Endodermal cell (in vitro differentiated cells): ENCODE measurements around the gene ACOX3. TPM values are rescaled to one million over a fixed set of nuclear protein-coding genes. Genes with fewer than 3 reads are reported as not detected.
A peak's percentile ranks its signal among the peaks of the same experiment; 100 is the strongest.
"Not testable (repeated sequence)": the region's sequence is repeated elsewhere in the genome, so short reads cannot be mapped to it uniquely, and the experiment has no call there.

Experiments used
- DNase-seq: peaks from one replicate; pipeline ENCODE4 v3.0.0-alpha.2; 2017
- H3K27ac ChIP-seq: 2 replicates; pipeline ENCODE4 v1.5.1; 2013; ENCODE audit warnings: mild to moderate bottlenecking, low read depth, low read length, moderate library complexity
- H3K27me3 ChIP-seq: 2 replicates; pipeline ENCODE4 v1.6.1; 2013; ENCODE audit warnings: mild to moderate bottlenecking, low read length, moderate library complexity; ENCODE audit not compliant: insufficient read depth, control insufficient read depth, poor library complexity, severe bottlenecking
- H3K36me3 ChIP-seq: 2 replicates; pipeline ENCODE4 v1.7.0; 2013; ENCODE audit warnings: mild to moderate bottlenecking, low read length, moderate library complexity; ENCODE audit not compliant: control insufficient read depth, insufficient read depth
- H3K4me1 ChIP-seq: one replicate; pipeline ENCODE4 v1.7.0; 2013; ENCODE audit warnings: low read length; ENCODE audit not compliant: control insufficient read depth, insufficient read depth
- H3K4me3 ChIP-seq: 2 replicates; pipeline ENCODE4 v1.5.1; 2013; ENCODE audit warnings: mild to moderate bottlenecking, low read length, moderate library complexity
- H3K9ac ChIP-seq: 2 replicates; pipeline ENCODE4 v1.6.1; 2013; ENCODE audit warnings: mild to moderate bottlenecking, low read length, moderate library complexity; ENCODE audit not compliant: poor library complexity, severe bottlenecking; ENCODE audit errors: extremely low read depth
- H3K9me3 ChIP-seq: 2 replicates; pipeline ENCODE4 v1.6.1; 2013; ENCODE audit warnings: mild to moderate bottlenecking, low read length, moderate library complexity; ENCODE audit not compliant: control insufficient read depth
- H3K27ac Mint-ChIP-seq: 2 replicates; pipeline ENCODE4 v1.8.0; 2020; ENCODE audit warnings: mixed read lengths
- H3K27me3 Mint-ChIP-seq: 2 replicates; pipeline ENCODE4 v1.8.0; 2021; ENCODE audit warnings: mild to moderate bottlenecking, mixed read lengths; ENCODE audit not compliant: insufficient read depth
- H3K36me3 Mint-ChIP-seq: 2 replicates; pipeline ENCODE4 v1.8.0; 2020; ENCODE audit warnings: low read depth, mixed read lengths
- H3K4me1 Mint-ChIP-seq: 2 replicates; pipeline ENCODE4 v1.8.0; 2020; ENCODE audit warnings: mixed read lengths
- H3K4me3 Mint-ChIP-seq: 2 replicates; pipeline ENCODE4 v1.8.0; 2020; ENCODE audit warnings: mild to moderate bottlenecking, moderate library complexity, mixed read lengths
- H3K9me3 Mint-ChIP-seq: 2 replicates; pipeline ENCODE4 v1.8.0; 2020; ENCODE audit warnings: mild to moderate bottlenecking, mixed read lengths
- CTCF ChIP-seq: fragments of 200-600 bp; sonication (generic); conservative IDR thresholded peaks from 2 replicates; pipeline ENCODE4 v1.5.0; 2021; ENCODE audit warnings: antibody characterized with exemption, mild to moderate bottlenecking
- WGBS, 2 experiments: methylation state at CpG; one replicate each; pipeline versions ENCODE4 v1.1.5 to v1.1.7; 2013; ENCODE audit warnings: missing lambda C conversion rate in 2 of 2, mixed read lengths in 1 of 2; ENCODE audit not compliant: insufficient coverage in 1 of 2, insufficient read length in 1 of 2; 5-methylcytosine and 5-hydroxymethylcytosine counted together
- long read RNA-seq, 4 experiments: library from polyadenylated mRNA in 2 of 4; library from RNA in 1 of 4; library from capped mRNA in 1 of 4; stranded (forward) in 3 of 4; unstranded in 1 of 4; transcript quantifications; one replicate each; pipeline ENCODE4 v2.0.0, GENCODE V29; 2020 to 2021; ENCODE audit warnings: inconsistent platforms in 1 of 4
- polyA plus RNA-seq, 2 experiments: library from polyadenylated mRNA; stranded (reverse); fragments of 50-300 nt; gene quantifications; one replicate each; pipeline ENCODE4 v1.2.3, GENCODE V29; 2013
- total RNA-seq, 2 donors: library from RNA; stranded (reverse); fragmentation: NEBNext Ultra II Directional in 1 of 2; extraction: Animal tissue kit (Norgen Biotek cat#: 25700) in 1 of 2; gene quantifications; 2 replicates in 1 of 2; 3 replicates in 1 of 2; pipeline ENCODE4 v1.2.1, GENCODE V29; 2021

The ACOX3 gene
- total RNA-seq, result 100 to 1,000 TPM in 1 of 2 donors, 10 to 100 TPM in 1; 55.1 to 146 TPM
- 23.7 TPM for polyA plus RNA-seq (2013, experiment 1 of 2)
- polyA plus RNA-seq (2013, experiment 2 of 2), result 23.1 TPM
- long read RNA-seq, experiment 1, transcript ACOX3-203 (18 exons, 2,253 nt), result major isoform, 8 of 69 reads
- long read RNA-seq, experiment 1, partial matches to known transcripts, result 28 of 69 reads
- long read RNA-seq, experiment 1, other reads (novel, unspliced or antisense), result 33 of 69 reads
- long read RNA-seq, experiment 2, transcript ACOX3-203 (18 exons, 2,253 nt), result major isoform, 162 of 573 reads
- long read RNA-seq, experiment 2, partial matches to known transcripts, result 53 of 573 reads
- long read RNA-seq, experiment 2, other reads (novel, unspliced or antisense), result 355 of 573 reads
- long read RNA-seq, experiment 3, transcript ACOX3-201 (18 exons, 2,860 nt), result minor isoform, 9 of 457 reads
- long read RNA-seq, experiment 3, transcript ACOX3-203 (18 exons, 2,253 nt), result major isoform, 243 of 457 reads
- long read RNA-seq, experiment 3, partial matches to known transcripts, result 39 of 457 reads
- long read RNA-seq, experiment 3, other reads (novel, unspliced or antisense), result 164 of 457 reads
- long read RNA-seq, experiment 4, transcript ACOX3-203 (18 exons, 2,253 nt), result major isoform, 28 of 137 reads
- long read RNA-seq, experiment 4, partial matches to known transcripts, result 29 of 137 reads
- long read RNA-seq, experiment 4, other reads (novel, unspliced or antisense), result 80 of 137 reads

- peaks cover 32% of the 10 kb centered on the region for H3K9me3 ChIP-seq
- Mint-ChIP-seq H3K4me1 (peaks cover 33% of the 10 kb centered on the region), H3K27ac (peak within 1 kb of the TSS; percentile 98), H3K9me3 (peaks cover 39% of the 10 kb centered on the region), H3K4me3 (peak within 1 kb of the TSS; percentile 84), H3K36me3 (peaks cover 17% of the 10 kb centered on the region), H3K27me3 (no peaks in the 10 kb centered on the region)
- DNase-seq, result peak; percentile 98
- no peak for TF ChIP-seq CTCF
- H3K4me1 ChIP-seq, result peaks cover 2% of the 10 kb centered on the region
- peak within 1 kb of the TSS; percentile 74 for H3K9ac ChIP-seq
- peak within 1 kb of the TSS; percentile 92 for H3K4me3 ChIP-seq
- no peaks in the 10 kb centered on the region for H3K27me3 ChIP-seq
- H3K27ac ChIP-seq, result peak within 1 kb of the TSS; percentile 90
- 1 to 6% methylated on average over 19 to 60 of the region's 60 CpGs for WGBS, 2 experiments
- peaks cover 37% of the 10 kb centered on the region for H3K36me3 ChIP-seq
Measured at GRCh38 chr4:8440492-8441311, at the start of gene ACOX3, which contains the start of gene TRMT44. TSS of gene ACOX3 (minus strand) at chr4:8440723. CDS start at chr4:8416521, 24,202 bp downstream. TSS of gene TRMT44 (plus strand) at chr4:8440777. CDS start at chr4:8440823, 46 bp downstream.

- peaks cover 77% of the 10 kb centered on the region for H3K9me3 Mint-ChIP-seq
Measured at GRCh38 chr4:8488791-8489369, 48.4 kb upstream of the ACOX3 start.

GRCh38 chr4:8486643-8487042 lies 46.1 kb upstream of the ACOX3 start:
- not testable (repeated sequence) for H3K27me3 ChIP-seq, H3K27me3 Mint-ChIP-seq, H3K4me3 ChIP-seq, H3K4me1 ChIP-seq, H3K4me3 Mint-ChIP-seq, H3K27ac ChIP-seq, H3K9ac ChIP-seq
- peak; percentile 42 for DNase-seq
- H3K36me3 Mint-ChIP-seq, result peaks cover 54% of the 10 kb centered on the region
- peaks cover 66% of the 10 kb centered on the region for H3K9me3 Mint-ChIP-seq
- peak overlapping the region; percentile 62 for H3K27ac Mint-ChIP-seq
- peaks cover 37% of the 10 kb centered on the region for H3K4me1 Mint-ChIP-seq
- H3K9me3 ChIP-seq, result peaks cover 35% of the 10 kb centered on the region
- H3K36me3 ChIP-seq, result peaks cover 15% of the 10 kb centered on the region
- 55 to 100% methylated on average over 4 to 7 of the region's 9 CpGs for WGBS, 2 experiments

More at GRCh38 chr4:8488791-8489369, 48.4 kb upstream of the ACOX3 start:
- H3K4me3 Mint-ChIP-seq, result no peak overlapping the region
- Histone ChIP-seq H3K9ac (no peak overlapping the region), H3K9me3 (peaks cover 35% of the 10 kb centered on the region), H3K4me3 (peak overlapping the region; percentile 65), H3K4me1 (no peaks in the 10 kb centered on the region), H3K27ac (no peak overlapping the region), H3K27me3 (no peaks in the 10 kb centered on the region), H3K36me3 (peaks cover 19% of the 10 kb centered on the region)
- H3K27ac Mint-ChIP-seq, result no peak overlapping the region
- peaks cover 66% of the 10 kb centered on the region for H3K36me3 Mint-ChIP-seq
- 91 to 97% methylated on average over 5 of the region's 5 CpGs for WGBS, 2 experiments
- no peak for TF ChIP-seq CTCF
- H3K27me3 Mint-ChIP-seq, result no peaks in the 10 kb centered on the region
- no peak for DNase-seq
- peaks cover 21% of the 10 kb centered on the region for H3K4me1 Mint-ChIP-seq
